Epithelial cell of esophagus (primary cell): ENCODE results near the gene SLX4.
"Not testable (repeated sequence)": the region's sequence is repeated elsewhere in the genome, so short reads cannot be mapped to it uniquely, and the experiment has no call there.

ENCODE experiments used
- DNase-seq: peaks from one replicate; pipeline ENCODE4 v3.0.0; 2010; ENCODE audit warnings: low read depth
- H3K4me3 ChIP-seq: 2 replicates; pipeline ENCODE4 v1.5.1; 2011; ENCODE audit warnings: mild to moderate bottlenecking, low read length, control low read depth
- CTCF ChIP-seq: IDR thresholded peaks from 2 replicates; pipeline ENCODE4 v1.5.1; 2011; ENCODE audit warnings: low read depth, mild to moderate bottlenecking, low read length, control low read depth, inconsistent platforms; ENCODE audit not compliant: insufficient read depth; ENCODE audit errors: missing control alignments

Gene SLX4

GRCh38 chr16:3618769-3619141 lies 7.3 kb upstream of the SLX4 start:
- H3K4me3 ChIP-seq: no peak overlapping the region
- TF ChIP-seq CTCF: no peak
- DNase-seq: peak; percentile 83

- no peak for TF ChIP-seq CTCF
- H3K4me3 ChIP-seq: peak overlapping the region; percentile 88
- DNase-seq: no peak
Observed at GRCh38 chr16:3612510-3613466, 1.4 kb upstream of the SLX4 start.

GRCh38 chr16:3610698-3611145 lies 684 bp downstream of the SLX4 start:
- peak; percentile 23 for DNase-seq
- TF ChIP-seq CTCF: no peak

GRCh38 chr16:3609895-3610697 lies 1.3 kb downstream of the SLX4 start:
- TF ChIP-seq CTCF: no peak
- DNase-seq: no peak
- H3K4me3 ChIP-seq: peak overlapping the region; percentile 86

More at GRCh38 chr16:3610698-3611145, 684 bp downstream of the SLX4 start:
- H3K4me3 ChIP-seq: peak overlapping the region; percentile 86

GRCh38 chr16:3608976-3609375 lies 2.4 kb downstream of the SLX4 start:
- not testable (repeated sequence) for H3K4me3 ChIP-seq, DNase-seq

GRCh38 chr16:3608069-3608468 lies 3.3 kb downstream of the SLX4 start:
- no peak for TF ChIP-seq CTCF
- DNase-seq: no peak
- H3K4me3 ChIP-seq: no peak overlapping the region

GRCh38 chr16:3607634-3608033 lies 3.8 kb downstream of the SLX4 start:
- TF ChIP-seq CTCF: no peak
- no peak for DNase-seq
- no peak overlapping the region for H3K4me3 ChIP-seq
